CD4-positive, CD25-positive, alpha-beta regulatory T cell (primary cell): ENCODE results near the gene CREB3L2. TPM values are rescaled to one million over a fixed set of nuclear protein-coding genes. Genes with fewer than 3 reads are reported as not detected.
A peak's percentile ranks its signal among the peaks of the same experiment; 100 is the strongest.

ENCODE experiments used
- ATAC-seq, 2 donors: fragments of 150-1000 bp; cut with Tn5 transposase; one replicate each; pipeline ENCODE4 v1.10.0; 2021; ENCODE audit warnings: low read depth in 2 of 2, moderate number of reproducible peaks in 2 of 2, moderate library complexity in 1 of 2
- DNase-seq, 3 donors: peaks; one replicate each; pipeline versions ENCODE4 v3.0.0 to v3.0.0-alpha.2; 2012 to 2022; ENCODE audit warnings: mixed read lengths in 1 of 3
- H3K27ac ChIP-seq: one replicate; pipeline ENCODE4 v1.7.0; 2013; ENCODE audit warnings: mild to moderate bottlenecking, low read length; ENCODE audit not compliant: insufficient read depth, poor library complexity, severe bottlenecking
- H3K27me3 ChIP-seq: one replicate; pipeline ENCODE4 v1.7.0; 2013; ENCODE audit warnings: low read length; ENCODE audit not compliant: control insufficient read depth, insufficient read depth
- H3K36me3 ChIP-seq: one replicate; pipeline ENCODE4 v1.7.0; 2013; ENCODE audit warnings: mild to moderate bottlenecking, low read length, moderate library complexity; ENCODE audit not compliant: control insufficient read depth, insufficient read depth
- H3K4me1 ChIP-seq: 2 replicates; pipeline ENCODE4 v1.7.0; 2013; ENCODE audit warnings: mild to moderate bottlenecking, low read length; ENCODE audit not compliant: insufficient read depth, control insufficient read depth, poor library complexity, severe bottlenecking
- H3K4me3 ChIP-seq: one replicate; pipeline ENCODE4 v1.7.0; 2013; ENCODE audit warnings: low read depth, mild to moderate bottlenecking, low read length, moderate library complexity
- H3K9me3 ChIP-seq, 2 experiments: 1 replicate in 1 of 2; 2 replicates in 1 of 2; pipeline ENCODE4 v1.7.0; 2013; ENCODE audit warnings: low read length in 2 of 2, mild to moderate bottlenecking in 1 of 2, moderate library complexity in 1 of 2; ENCODE audit not compliant: control insufficient read depth in 2 of 2
- H3K27ac Mint-ChIP-seq, 3 donors: one replicate each; pipeline ENCODE4 v1.8.0; 2020 to 2022; ENCODE audit warnings: mild to moderate bottlenecking in 3 of 3, mixed read lengths in 3 of 3, moderate library complexity in 2 of 3
- H3K27me3 Mint-ChIP-seq: one replicate; pipeline ENCODE4 v1.8.0; 2022; ENCODE audit warnings: mild to moderate bottlenecking, mixed read lengths
- H3K36me3 Mint-ChIP-seq: one replicate; pipeline ENCODE4 v1.8.0; 2020; ENCODE audit warnings: mixed read lengths
- H3K4me1 Mint-ChIP-seq, 4 donors: one replicate each; pipeline ENCODE4 v1.8.0; 2020 to 2022; ENCODE audit warnings: mixed read lengths in 4 of 4, mild to moderate bottlenecking in 1 of 4
- H3K4me3 Mint-ChIP-seq, 4 donors: one replicate each; pipeline ENCODE4 v1.8.0; 2020 to 2022; ENCODE audit warnings: mild to moderate bottlenecking in 4 of 4, mixed read lengths in 4 of 4, moderate library complexity in 3 of 4
- H3K9me3 Mint-ChIP-seq, 7 donors: one replicate each; pipeline ENCODE4 v1.8.0; 2020 to 2022; ENCODE audit warnings: mixed read lengths in 7 of 7, mild to moderate bottlenecking in 3 of 7, moderate library complexity in 2 of 7
- polyA plus RNA-seq, 4 donors: library from polyadenylated mRNA; unstranded; fragments of 300-500 nt; fragmentation: Illumina TruSeq; gene quantifications; one replicate each; pipeline ENCODE4 v1.2.3, GENCODE V29; 2021
- total RNA-seq: library from RNA; stranded (reverse); gene quantifications from one replicate; pipeline ENCODE4 v1.2.3, GENCODE V29; 2022

CREB3L2 gene
- total and polyA plus RNA-seq, 5 donors from 2014 or later, result 12.0 to 27.3 (median 15.9) TPM

DNA sequence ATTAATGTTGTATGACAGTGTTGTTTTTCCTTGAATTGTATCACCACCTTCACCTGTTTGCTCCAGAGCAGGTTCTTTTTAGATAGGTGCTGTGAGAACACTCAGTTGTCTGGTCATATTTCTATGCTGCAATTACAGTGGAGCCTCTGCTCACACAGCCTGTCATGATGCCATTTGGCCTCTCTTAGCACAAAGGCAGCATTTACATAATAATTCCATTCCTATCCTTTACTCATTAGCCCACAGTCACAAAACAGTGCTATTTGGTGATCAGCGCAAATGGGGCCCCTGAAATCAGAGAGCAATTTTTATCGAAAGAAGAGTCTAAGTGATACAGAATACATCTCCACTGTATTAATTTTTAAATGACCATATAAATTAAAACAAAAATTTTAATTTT is 141.3 kb downstream of the CREB3L2 start:
- no peak overlapping the region for H3K27ac ChIP-seq

DNA sequence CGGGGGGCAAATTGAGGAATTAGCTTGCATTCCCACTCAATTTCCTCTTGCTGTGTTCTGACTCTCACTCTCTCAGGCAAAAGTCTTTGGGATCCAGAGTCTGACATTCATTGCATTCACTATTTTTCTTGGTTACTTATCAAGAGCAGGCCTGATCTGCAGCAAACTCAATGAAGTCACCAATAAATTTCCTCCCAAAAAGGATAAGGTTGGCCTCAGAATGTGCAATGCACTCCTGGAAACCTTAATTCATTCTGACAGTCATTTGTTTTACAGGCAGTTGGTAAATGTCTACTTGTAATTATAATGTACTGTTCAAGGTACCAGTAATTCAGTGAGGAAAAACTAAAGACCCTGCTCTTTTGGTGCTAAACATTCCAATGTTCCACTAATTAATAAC is 148.8 kb downstream of the CREB3L2 start:
- Mint-ChIP-seq H3K4me3 (no peak overlapping the region), H3K27me3 (peaks cover 14% of the 10 kb centered on the region), H3K36me3 (no peaks in the 10 kb centered on the region), H3K4me1 (no peaks in the 10 kb centered on the region), H3K9me3 (peaks cover 0 to 2% (median 0%) of the 10 kb centered on the region in 7 donors), H3K27ac (no peak overlapping the region)
- Histone ChIP-seq H3K9me3 (no peaks in the 10 kb centered on the region), H3K27me3 (peaks cover 7% of the 10 kb centered on the region), H3K4me3 (no peak overlapping the region), H3K36me3 (no peaks in the 10 kb centered on the region), H3K27ac (no peak overlapping the region), H3K4me1 (no peaks in the 10 kb centered on the region)
- DNase-seq (no peak), ATAC-seq (no peak)

More for the DNA sequence above, 141.3 kb downstream of the CREB3L2 start:
- DNase-seq (no peak), ATAC-seq (no peak)
- no peaks in the 10 kb centered on the region for H3K4me1 Mint-ChIP-seq
- no peaks in the 10 kb centered on the region for H3K9me3 ChIP-seq
- H3K36me3 ChIP-seq, result peaks cover 4% of the 10 kb centered on the region
- H3K27me3 ChIP-seq, result no peaks in the 10 kb centered on the region
- H3K4me3 Mint-ChIP-seq, result no peak overlapping the region
- H3K4me3 ChIP-seq, result no peak overlapping the region
- H3K9me3 Mint-ChIP-seq, result peaks cover 0 to 3% (median 2%) of the 10 kb centered on the region in 7 donors
- H3K36me3 Mint-ChIP-seq, result peaks cover 21% of the 10 kb centered on the region
- no peak overlapping the region for H3K27ac Mint-ChIP-seq
- no peaks in the 10 kb centered on the region for H3K27me3 Mint-ChIP-seq
- H3K4me1 ChIP-seq, result no peaks in the 10 kb centered on the region

DNA sequence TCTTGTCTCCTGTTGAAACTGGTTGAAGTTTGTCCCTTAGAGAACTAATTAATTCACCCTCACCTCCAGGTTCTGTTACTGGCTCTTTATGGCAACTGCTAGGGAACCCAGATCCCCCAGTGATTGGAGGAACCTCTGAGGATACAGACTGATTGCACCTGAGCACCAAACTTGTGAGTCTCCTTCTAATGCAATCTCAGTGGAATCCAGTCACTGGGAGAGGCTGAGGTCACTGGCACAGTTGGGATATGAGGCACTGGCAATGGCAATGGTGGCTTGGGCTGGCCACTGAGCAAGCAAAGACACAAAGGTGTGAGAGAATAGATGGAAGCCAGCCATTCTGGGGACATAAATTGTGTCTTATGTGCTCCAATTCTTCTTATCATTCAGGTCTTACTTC is 149.8 kb downstream of the CREB3L2 start:
- no peaks in the 10 kb centered on the region for H3K36me3 ChIP-seq
- Mint-ChIP-seq H3K36me3 (no peaks in the 10 kb centered on the region), H3K27ac (no peak overlapping the region), H3K4me1 (peaks cover 0 to 5% (median 0%) of the 10 kb centered on the region in 4 donors), H3K27me3 (peaks cover 20% of the 10 kb centered on the region), H3K9me3 (peaks cover 0 to 2% (median 0%) of the 10 kb centered on the region in 7 donors), H3K4me3 (no peak overlapping the region)
- peaks cover 13% of the 10 kb centered on the region for H3K27me3 ChIP-seq
- ATAC-seq (no peak), DNase-seq (no peak)
- no peak overlapping the region for H3K4me3 ChIP-seq
- peaks cover 6% of the 10 kb centered on the region for H3K4me1 ChIP-seq
- no peak overlapping the region for H3K27ac ChIP-seq
- H3K9me3 ChIP-seq, result no peaks in the 10 kb centered on the region

DNA sequence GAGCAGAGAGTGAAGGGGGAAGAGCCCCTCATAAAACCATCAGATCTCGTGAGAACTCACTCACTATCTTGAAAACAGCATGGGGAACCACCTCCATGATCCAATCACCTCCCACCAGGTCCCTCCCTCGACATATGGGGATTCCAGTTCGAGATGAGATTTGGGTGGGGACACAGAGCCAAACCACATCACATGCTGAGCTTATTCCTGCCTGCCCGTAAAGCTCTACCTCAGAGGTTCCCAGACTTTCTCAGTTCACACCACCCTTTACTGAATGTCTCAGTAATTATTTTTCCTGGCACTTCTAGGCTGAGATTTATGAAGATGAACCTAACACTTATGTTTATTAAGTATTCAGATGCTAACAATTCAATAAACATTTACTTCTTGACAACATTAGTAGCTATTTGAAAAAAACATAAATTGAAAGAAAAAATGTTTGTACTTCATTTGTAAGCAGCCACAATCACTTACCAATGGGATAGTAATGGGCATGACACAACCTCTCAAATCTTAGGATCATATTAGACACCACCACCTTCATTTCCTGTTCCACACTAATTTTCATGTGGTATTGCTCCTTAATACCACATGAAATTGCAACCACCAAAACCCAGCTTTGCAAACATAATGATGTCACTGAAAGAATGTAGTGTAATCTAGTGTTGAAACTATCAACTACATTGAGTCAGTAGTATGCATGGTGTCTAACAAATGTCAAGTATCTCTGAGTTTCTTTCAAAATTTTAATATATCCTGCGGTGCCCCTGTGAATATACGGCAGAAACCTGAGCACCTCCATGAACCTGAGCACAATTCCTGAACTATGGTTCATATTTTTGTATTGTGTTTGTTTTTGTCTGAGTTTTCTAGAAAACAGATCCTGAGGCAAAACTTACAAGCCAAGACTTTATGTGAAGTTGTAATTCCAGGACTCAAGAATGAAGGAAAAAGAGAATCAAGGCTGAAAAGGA is 150.6 kb downstream of the CREB3L2 start:
- H3K27ac ChIP-seq, result no peak overlapping the region
- no peak for DNase-seq
- peaks cover 13% of the 10 kb centered on the region for H3K27me3 ChIP-seq
- Mint-ChIP-seq H3K27me3 (peaks cover 20% of the 10 kb centered on the region), H3K4me3 (no peak overlapping the region), H3K4me1 (peaks cover 0 to 5% (median 0%) of the 10 kb centered on the region in 4 donors), H3K36me3 (no peaks in the 10 kb centered on the region), H3K9me3 (peaks cover 0 to 2% (median 0%) of the 10 kb centered on the region in 7 donors), H3K27ac (no peak overlapping the region)
- H3K9me3 ChIP-seq, result no peaks in the 10 kb centered on the region
- H3K36me3 ChIP-seq, result no peaks in the 10 kb centered on the region
- peaks cover 9% of the 10 kb centered on the region for H3K4me1 ChIP-seq
- ATAC-seq, result no peak
- H3K4me3 ChIP-seq, result no peak overlapping the region

DNA sequence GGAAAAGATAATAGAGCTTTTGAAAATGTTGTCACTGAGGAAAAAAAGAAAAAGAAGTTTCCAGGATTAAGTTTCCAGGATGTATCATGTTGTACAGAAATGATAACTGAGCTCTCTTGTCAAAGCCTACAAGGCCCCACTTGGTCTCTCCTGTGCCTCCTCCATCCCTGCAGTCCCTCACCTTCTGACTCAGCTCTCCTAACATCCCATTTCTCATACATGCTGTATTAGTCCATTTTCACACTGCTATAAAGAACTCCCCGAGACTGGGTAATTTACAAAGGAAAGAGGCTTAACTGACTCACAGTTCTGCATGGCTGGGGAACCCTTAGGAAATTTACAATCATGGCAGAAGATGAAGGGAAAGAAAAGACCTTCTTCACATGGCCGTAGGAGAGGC is 151.3 kb downstream of the CREB3L2 start:
- H3K4me3 Mint-ChIP-seq, result no peak overlapping the region
- H3K9me3 Mint-ChIP-seq, result peaks cover 0 to 2% (median 0%) of the 10 kb centered on the region in 7 donors
- no peak for ATAC-seq
- no peaks in the 10 kb centered on the region for H3K36me3 ChIP-seq
- H3K27me3 Mint-ChIP-seq, result peaks cover 27% of the 10 kb centered on the region
- no peaks in the 10 kb centered on the region for H3K36me3 Mint-ChIP-seq
- H3K27me3 ChIP-seq, result peaks cover 17% of the 10 kb centered on the region
- no peaks in the 10 kb centered on the region for H3K9me3 ChIP-seq
- no peak overlapping the region for H3K27ac ChIP-seq
- no peak overlapping the region for H3K27ac Mint-ChIP-seq
- H3K4me1 ChIP-seq, result peaks cover 12% of the 10 kb centered on the region
- DNase-seq, result no peak
- H3K4me1 Mint-ChIP-seq, result peaks cover 0 to 8% (median 2%) of the 10 kb centered on the region in 4 donors
- no peak overlapping the region for H3K4me3 ChIP-seq

DNA sequence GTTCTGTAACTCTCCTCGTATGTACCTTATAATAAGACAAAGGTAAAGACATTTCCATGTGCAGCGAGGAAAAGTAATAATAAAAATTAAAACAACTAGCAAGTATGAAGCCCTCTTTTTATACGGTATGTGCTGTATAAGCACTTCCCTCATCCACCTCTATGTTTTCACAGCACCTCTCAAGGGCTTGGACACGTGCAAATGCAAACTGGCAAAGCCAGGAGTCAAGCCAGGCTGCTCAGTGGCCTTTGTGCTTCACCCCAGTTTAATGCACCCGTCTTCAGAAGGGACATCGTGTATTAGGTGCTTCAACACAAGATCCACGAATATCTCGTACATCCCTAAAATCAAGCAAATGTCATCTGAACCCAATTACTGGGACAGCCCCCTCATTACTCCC is 153.8 kb downstream of the CREB3L2 start:
- peaks cover 41% of the 10 kb centered on the region for H3K27me3 Mint-ChIP-seq

DNA sequence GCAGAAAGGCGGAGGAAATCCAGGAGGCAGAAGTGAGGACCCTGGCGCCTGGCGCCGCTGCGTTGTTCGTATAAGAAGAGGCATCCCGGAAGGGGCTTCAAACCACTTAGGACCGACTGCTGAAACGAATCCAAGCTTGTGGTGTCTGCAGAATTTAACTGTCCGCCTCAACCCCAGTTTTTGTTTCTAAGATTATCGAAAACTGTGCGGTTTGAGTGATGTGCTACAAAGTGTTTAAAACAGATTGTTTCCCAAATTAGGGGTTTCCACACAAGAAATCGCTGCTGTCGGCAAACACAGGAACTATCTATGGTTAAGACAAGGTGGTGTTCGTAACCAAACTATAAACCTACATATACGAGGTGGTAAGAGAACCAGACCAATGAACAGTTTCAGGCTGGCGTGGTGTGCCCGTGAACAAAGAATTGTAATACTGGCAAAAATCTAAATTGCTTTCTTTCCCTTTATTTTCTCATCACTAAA is 154.3 kb downstream of the CREB3L2 start:
- Mint-ChIP-seq H3K27ac (no peak overlapping the region), H3K27me3 (peaks cover 43% of the 10 kb centered on the region), H3K4me1 (peaks cover 0 to 8% (median 2%) of the 10 kb centered on the region in 4 donors), H3K36me3 (no peaks in the 10 kb centered on the region), H3K9me3 (peaks cover 0 to 2% (median 0%) of the 10 kb centered on the region in 7 donors), H3K4me3 (peak overlapping the region; percentile 12 to 53 (median 52))
- Histone ChIP-seq H3K4me3 (no peak overlapping the region), H3K27ac (no peak overlapping the region), H3K27me3 (peaks cover 32% of the 10 kb centered on the region), H3K9me3 (no peaks in the 10 kb centered on the region), H3K36me3 (no peaks in the 10 kb centered on the region), H3K4me1 (peaks cover 12% of the 10 kb centered on the region)
- DNase-seq (no peak), ATAC-seq (no peak)

More for the DNA sequence above, 153.8 kb downstream of the CREB3L2 start:
- Mint-ChIP-seq H3K9me3 (peaks cover 0 to 2% (median 0%) of the 10 kb centered on the region in 7 donors), H3K36me3 (no peaks in the 10 kb centered on the region), H3K4me3 (peak overlapping the region in 2 of 4 donors; percentile 52 to 53), H3K4me1 (peaks cover 0 to 8% (median 2%) of the 10 kb centered on the region in 4 donors), H3K27ac (no peak overlapping the region)
- Histone ChIP-seq H3K27ac (no peak overlapping the region), H3K27me3 (peaks cover 32% of the 10 kb centered on the region), H3K9me3 (no peaks in the 10 kb centered on the region), H3K4me1 (peaks cover 12% of the 10 kb centered on the region), H3K4me3 (no peak overlapping the region), H3K36me3 (no peaks in the 10 kb centered on the region)
- ATAC-seq (no peak), DNase-seq (no peak)
